HG03442 (cell line): Measurements from ENCODE around the gene BCL2L2.

Source experiments
- ATAC-seq: cut with Tn5 transposase; IDR thresholded peaks from one replicate; pipeline ENCODE4 v1.9.1; 2021; ENCODE audit warnings: mild to moderate bottlenecking, moderate library complexity; ENCODE audit not compliant: unreplicated experiment

Gene BCL2L2

DNA sequence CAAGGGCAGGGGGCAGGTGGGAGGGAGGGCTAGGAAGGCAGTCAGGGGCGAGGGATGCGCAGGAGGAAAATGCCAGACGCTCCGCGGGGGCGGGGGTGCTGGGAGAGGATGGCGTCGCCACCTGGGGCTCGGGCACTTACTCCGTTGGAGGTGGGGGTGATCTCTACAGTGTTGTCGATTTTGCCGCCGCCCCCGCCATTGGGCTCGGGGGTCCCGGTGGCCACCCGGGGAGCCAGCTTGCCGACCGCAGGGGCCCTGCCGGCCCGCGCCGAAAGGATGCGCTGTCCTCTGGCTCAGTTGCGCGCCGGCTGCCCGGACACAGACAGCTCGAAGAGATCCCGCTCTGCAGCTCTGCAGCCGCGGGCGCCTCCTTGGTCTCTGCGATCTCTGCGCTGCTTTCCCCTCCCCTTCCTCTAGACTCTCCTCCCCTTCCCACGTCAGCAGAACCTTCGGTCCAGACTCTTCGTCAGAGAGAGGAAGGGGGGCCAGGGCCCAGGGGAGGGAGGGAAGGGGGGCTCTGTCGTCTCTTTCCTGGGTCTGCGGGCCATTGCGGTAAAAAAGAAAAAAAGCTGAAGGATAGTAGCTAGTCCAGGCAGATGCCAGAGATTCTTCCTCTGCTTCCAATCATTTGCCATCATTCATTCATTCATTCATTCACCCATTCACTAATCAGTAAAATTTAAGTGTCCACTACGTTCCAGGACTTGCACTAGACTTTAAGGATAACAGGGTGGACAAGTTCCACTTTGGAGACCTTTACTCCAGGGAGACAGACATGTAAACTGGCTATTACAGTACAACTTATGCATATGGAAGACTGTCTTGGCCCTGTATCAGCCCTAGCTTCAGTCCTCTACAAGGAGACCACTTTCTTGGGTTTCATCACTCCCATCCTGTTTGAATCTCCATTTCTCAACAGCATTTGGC, 46.1 kb downstream of the BCL2L2 start, which contains the start of gene SLC22A17:
Gene SLC22A17 (minus strand): TSS at position 382 of the 927 bp plus-strand sequence.
- no peak for ATAC-seq

DNA sequence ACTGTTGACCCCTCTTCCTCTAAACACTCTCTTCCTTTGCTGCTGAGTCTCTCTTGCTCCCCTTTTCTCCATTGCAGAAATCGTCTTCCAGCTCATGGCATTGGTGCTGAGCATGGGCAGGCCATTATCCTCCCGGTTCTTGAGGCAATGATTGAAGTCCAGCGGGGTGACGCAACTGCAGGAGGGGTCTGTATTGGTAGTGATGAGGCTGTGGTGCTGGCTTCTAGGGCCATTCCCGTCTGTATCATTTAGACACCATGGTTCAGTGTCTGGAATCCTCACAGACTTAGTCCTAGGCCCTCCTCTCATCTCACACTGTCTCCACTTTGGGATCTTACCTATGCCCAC, 46.8 kb downstream of the BCL2L2 start:
- no peak for ATAC-seq

DNA sequence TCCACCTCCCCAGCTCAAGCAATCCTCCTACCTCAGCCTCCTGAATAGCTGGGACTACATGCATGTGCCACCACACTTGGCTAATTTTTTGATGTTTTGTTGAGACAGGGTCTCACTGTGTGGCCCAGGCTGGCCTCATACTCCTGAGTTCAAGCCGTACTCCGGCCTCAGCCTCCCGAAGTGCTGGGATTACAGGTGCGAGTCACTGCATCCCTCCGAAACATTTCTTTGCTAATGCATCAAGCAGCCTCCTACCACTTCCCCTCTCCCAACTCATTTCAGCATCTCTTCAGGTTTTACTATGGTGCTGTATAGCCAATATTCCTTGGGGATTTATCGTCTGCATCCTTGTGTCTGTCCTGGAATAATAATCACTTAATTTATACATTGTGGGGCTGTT, 48.4 kb downstream of the BCL2L2 start:
- ATAC-seq = no peak

DNA sequence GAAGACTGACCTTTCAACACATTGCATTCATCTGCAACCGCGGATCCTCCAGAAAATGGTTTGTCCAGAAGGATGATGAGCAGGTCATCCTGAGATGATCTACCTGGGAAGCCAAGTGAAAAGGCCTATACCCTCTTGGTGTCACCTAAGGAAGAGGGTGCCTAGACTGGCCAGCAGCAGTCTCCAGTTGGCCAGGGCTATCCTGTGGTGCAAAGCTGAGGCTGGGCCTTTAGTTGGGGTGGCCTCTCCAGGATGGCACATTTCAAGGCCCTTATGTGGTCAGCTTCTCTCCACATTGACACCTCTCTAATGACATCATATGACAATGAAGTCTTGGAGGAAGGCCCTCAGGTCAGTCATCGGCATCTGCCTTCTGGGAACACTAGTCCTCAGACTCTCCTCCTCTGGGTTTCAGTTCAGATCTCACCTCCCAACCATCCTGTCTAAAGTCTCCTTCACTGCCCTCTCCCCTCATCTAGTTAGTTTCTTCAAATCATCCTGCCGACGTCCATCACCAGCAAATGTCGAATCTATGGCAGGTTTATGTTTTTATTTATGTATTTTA, 49.3 kb downstream of the BCL2L2 start:
- no peak for ATAC-seq

DNA sequence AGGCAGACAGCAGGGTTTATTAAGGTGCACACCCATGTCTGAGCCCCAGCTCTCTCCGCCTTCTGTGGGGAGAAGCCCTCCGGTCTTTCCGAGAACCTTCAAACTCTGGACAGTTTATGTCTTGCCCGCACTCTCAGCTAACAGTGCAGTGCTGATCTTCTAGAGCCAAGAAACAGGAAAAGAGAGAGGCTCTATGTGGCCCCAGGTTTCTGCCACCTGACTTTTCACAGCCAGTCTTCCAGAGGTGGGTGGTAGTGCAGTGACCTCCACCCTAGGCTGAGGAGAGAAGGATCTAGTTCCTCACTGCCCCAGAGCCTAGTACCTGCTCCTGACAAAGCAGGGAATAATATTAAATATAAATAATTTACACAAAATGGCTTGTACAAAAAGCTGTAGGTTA, 50.0 kb downstream of the BCL2L2 start:
- ATAC-seq = no peak

- no peak for ATAC-seq
These were observed 50.6 kb downstream of the BCL2L2 start for GRCh38 chr14:23357261-23357660.

DNA sequence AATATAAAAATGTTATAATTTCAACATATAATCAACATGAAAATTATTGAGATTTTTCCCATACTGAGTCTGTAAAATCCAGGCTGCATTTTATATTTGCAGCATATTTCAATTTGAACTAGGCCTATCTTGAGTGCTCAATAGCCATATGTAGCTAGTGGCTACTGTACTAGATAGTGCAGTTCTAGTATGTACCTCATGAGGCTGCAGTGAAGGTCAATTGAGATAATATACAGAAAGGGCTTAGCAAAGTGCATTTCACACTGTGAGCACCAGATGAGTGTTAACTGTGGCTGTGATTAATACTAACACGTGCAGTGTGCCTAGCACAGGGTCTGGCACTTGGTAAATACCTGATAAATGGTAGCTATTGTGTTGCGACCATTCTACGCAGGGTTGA, 51.4 kb downstream of the BCL2L2 start:
- no peak for ATAC-seq

DNA sequence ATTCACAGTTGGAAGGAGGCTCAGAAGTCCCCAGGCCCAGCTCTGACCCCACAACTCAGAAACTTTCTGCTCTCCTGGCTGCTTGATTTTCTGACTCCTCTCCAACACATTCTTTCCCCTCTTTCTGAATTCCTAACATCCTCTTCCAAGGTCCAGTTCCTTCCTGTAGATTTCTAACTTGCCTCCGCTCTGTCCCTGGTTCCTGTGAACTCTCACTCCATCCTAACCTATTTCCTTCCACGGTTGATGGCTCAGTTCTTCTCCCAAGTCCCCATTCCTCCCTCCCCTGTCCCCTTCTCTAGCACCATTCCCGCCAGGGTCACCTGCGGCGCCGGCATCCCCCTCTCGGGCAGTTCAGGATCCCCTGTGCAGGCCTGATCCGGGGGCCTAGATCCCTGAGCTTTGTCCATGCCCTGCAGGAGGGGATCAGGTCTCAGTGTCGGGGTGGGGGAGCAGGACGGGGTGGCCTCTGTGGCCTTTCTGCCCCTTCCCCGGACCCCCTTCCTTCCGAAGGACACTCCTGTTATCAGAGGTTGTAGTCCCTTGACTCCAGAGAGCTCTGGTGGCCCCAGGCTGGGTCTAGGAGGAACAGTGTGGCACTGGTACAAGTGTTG, 52.0 kb downstream of the BCL2L2 start:
- no peak for ATAC-seq

- ATAC-seq = no peak
These were observed 52.6 kb downstream of the BCL2L2 start for GRCh38 chr14:23359167-23359626.

GRCh38 chr14:23359722-23360447, 53.3 kb downstream of the BCL2L2 start:
- ATAC-seq = no peak

- no peak for ATAC-seq
These were observed 53.9 kb downstream of the BCL2L2 start for GRCh38 chr14:23360496-23360895.

DNA sequence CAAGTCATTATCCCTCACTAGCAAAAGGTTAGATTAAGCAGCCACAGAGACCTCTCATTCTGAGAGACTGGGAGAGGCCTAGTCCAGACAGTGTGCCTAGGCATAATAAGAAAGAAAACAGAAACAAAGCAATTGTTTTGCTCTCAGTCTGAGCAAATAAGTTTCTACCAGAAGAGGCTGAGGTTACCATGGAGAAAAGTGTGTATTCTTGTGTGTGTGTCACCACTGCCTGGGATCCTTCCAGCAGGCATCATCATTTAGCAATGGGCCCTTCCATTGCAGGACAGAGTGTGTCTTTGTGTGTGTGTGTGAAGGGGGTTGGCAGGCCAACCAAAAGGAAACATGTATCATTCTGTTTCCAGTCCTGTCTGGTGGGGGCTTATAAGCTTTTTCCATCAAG, 54.7 kb downstream of the BCL2L2 start:
- no peak for ATAC-seq
